HepG2 (cell line): ENCODE measurements around the gene LHX1. TPM values are rescaled to one million over a fixed set of nuclear protein-coding genes. Genes with fewer than 3 reads are reported as not detected.
A peak's percentile ranks its signal among the peaks of the same experiment; 100 is the strongest.

Source experiments
- HDAC6 ChIP-seq: fragments of 200-600 bp; sonication (generic); IDR thresholded peaks from 2 replicates; pipeline ENCODE4 v1.7.0; 2017; ENCODE audit warnings: mild to moderate bottlenecking, antibody characterized with exemption, low read length, low read depth
- HNRNPL ChIP-seq: fragments of 200-400 bp; formaldehyde crosslinking; IDR thresholded peaks from 2 replicates; pipeline ENCODE4 v1.6.1; 2017; ENCODE audit warnings: mild to moderate bottlenecking, low read depth, low read length
- KLF13 ChIP-seq: sonication (generic); formaldehyde crosslinking; IDR thresholded peaks from 2 replicates; pipeline ENCODE4 v1.4.0; 2020; ENCODE audit warnings: mild to moderate bottlenecking, missing genetic modification reagents
- MZF1 ChIP-seq: sonication (generic); formaldehyde crosslinking; IDR thresholded peaks from 2 replicates; pipeline ENCODE4 v1.8.1; 2023; ENCODE audit warnings: mild to moderate bottlenecking, missing genetic modification reagents, borderline replicate concordance
- NRL ChIP-seq: sonication (generic); formaldehyde crosslinking; IDR thresholded peaks from 2 replicates; pipeline ENCODE4 v1.5.0; 2020; ENCODE audit warnings: missing genetic modification reagents, mild to moderate bottlenecking, moderate library complexity, borderline replicate concordance
- POLR2G ChIP-seq: fragments of 200-400 bp; formaldehyde crosslinking; IDR thresholded peaks from 2 replicates; pipeline ENCODE4 v1.6.1; 2018; ENCODE audit warnings: mild to moderate bottlenecking, low read depth, low read length, moderate library complexity
- ZFX ChIP-seq: sonication (generic); formaldehyde crosslinking; IDR thresholded peaks from 2 replicates; pipeline ENCODE4 v1.4.0; 2020; ENCODE audit warnings: mild to moderate bottlenecking, low read depth, missing genetic modification reagents, moderate library complexity
- ZKSCAN5 ChIP-seq: sonication (generic); formaldehyde crosslinking; IDR thresholded peaks from 2 replicates; pipeline ENCODE4 v1.5.1; 2020; ENCODE audit warnings: mild to moderate bottlenecking, missing genetic modification reagents
- ZKSCAN8 ChIP-seq: IDR thresholded peaks from 2 replicates; pipeline ENCODE4 v1.6.1; 2016; ENCODE audit warnings: borderline replicate concordance, missing genetic modification reagents, missing compliant biosample characterization
- ZNF12 ChIP-seq: sonication (generic); formaldehyde crosslinking; IDR thresholded peaks from 2 replicates; pipeline ENCODE4 v1.5.0; 2020; ENCODE audit warnings: missing genetic modification reagents
- ZNF432 ChIP-seq: sonication (generic); formaldehyde crosslinking; IDR thresholded peaks from 2 replicates; pipeline ENCODE4 v1.5.0; 2020; ENCODE audit warnings: missing genetic modification reagents, mild to moderate bottlenecking, borderline replicate concordance
- ZNF629 ChIP-seq: sonication (generic); formaldehyde crosslinking; conservative IDR thresholded peaks from 2 replicates; pipeline ENCODE4 v1.5.0; 2020; ENCODE audit warnings: missing genetic modification reagents
- polyA plus RNA-seq, 8 experiments: library from polyadenylated mRNA; depleted of rRNA in 3 of 8; stranded (reverse) in 7 of 8; unstranded in 1 of 8; fragments of >200 nt; fragmentation: Illumina TruSeq in 4 of 8; extraction: Trizol in 4 of 8; gene quantifications; 2 replicates each; pipeline versions ENCODE4 v1.2.1 to v1.2.3, GENCODE V29; 2011 to 2016; ENCODE audit warnings: low read depth in 4 of 8, missing spikeins in 1 of 8, mixed read lengths in 1 of 8; ENCODE audit not compliant: insufficient read depth in 1 of 8
- total RNA-seq, 5 experiments: library from RNA; depleted of rRNA; stranded (reverse); fragments of >200 nt; fragmentation: Illumina TruSeq; extraction: Trizol; gene quantifications; 2 replicates each; pipeline ENCODE4 v1.2.3, GENCODE V29; 2016; ENCODE audit warnings: low read depth in 1 of 5
- TF ChIP-seq, protein P1 (sequence below): sonication (generic); formaldehyde crosslinking; IDR thresholded peaks from 2 replicates; pipeline ENCODE4 v1.5.0; 2020; ENCODE audit warnings: mild to moderate bottlenecking, missing genetic modification reagents, borderline replicate concordance
- TF ChIP-seq, protein P2 (sequence below): sonication (generic); formaldehyde crosslinking; IDR thresholded peaks from 2 replicates; pipeline ENCODE4 v1.9.0; 2021; ENCODE audit warnings: missing genetic modification reagents, borderline replicate concordance
- TF ChIP-seq, protein P3 (sequence below): sonication (generic); formaldehyde crosslinking; IDR thresholded peaks from 2 replicates; pipeline ENCODE4 v1.4.0; 2020; ENCODE audit warnings: missing genetic modification reagents
- TF ChIP-seq, protein P4 (sequence below): fragments of 450-650 bp; IDR thresholded peaks from 2 replicates; pipeline ENCODE4 v1.6.1; 2016
- TF ChIP-seq, protein P5 (sequence below), 2 experiments: sonication (generic) in 1 of 2; formaldehyde crosslinking in 1 of 2; IDR thresholded peaks; 2 replicates each; pipeline versions ENCODE4 v1.5.1 to v1.6.1; 2011 to 2020; ENCODE audit warnings: borderline replicate concordance in 1 of 2, low read depth in 1 of 2, low read length in 1 of 2, mild to moderate bottlenecking in 1 of 2, missing genetic modification reagents in 1 of 2, moderate library complexity in 1 of 2

The LHX1 gene
- total and polyA plus RNA-seq, 2 of the 13 experiments (the other 11 are each of a cell fraction or from before 2014, with no cell fraction given) = not detected

DNA sequence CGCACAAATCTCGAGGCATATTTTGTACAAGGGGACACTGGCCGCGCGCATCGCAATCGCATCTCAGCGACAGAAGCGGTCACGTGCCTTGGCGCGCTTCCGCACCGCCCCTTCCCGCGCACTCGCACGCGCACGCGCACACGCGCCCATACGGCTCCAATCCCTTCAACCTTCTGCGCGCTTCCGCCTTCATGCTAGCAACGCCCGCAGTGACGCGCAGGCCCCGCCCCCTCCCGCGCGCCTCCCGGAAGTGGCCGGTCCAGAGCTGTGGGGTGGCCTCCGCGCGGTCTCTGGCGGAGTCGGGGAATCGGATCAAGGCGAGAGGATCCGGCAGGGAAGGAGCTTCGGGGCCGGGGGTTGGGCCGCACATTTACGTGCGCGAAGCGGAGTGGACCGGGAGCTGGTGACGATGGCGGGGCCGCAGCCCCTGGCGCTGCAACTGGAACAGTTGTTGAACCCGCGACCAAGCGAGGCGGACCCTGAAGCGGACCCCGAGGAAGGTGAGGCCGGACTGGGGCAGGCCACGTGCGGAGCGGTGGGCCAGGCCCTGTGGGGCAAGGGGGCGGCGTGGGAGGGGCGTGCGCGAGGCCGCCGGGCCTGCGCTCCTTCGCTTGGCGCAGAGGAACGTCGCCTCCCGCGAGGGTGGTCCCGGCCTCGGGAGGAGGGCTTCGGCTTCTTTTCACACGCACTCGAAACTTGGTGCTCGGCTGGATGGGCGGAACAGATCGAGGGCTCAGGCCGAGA, 11.6 kb downstream of the LHX1 start, which contains the start of gene AATF (continued):
- TF ChIP-seq HNRNPL (no peak), ZNF12 (CRISPR knock-in tag) (peak; percentile 71), NRL (CRISPR knock-in tag) (peak; percentile 98), HDAC6 (no peak), ZFX (CRISPR knock-in tag) (peak; percentile 98), KLF13 (no peak), ZNF432 (CRISPR knock-in tag) (peak; percentile 88; the same call in 1 of the 2 replicates), ZKSCAN8 (CRISPR knock-in tag) (peak; percentile 68; the same call in 1 of the 2 replicates), POLR2G (peak; percentile 95), ZNF629 (CRISPR knock-in tag) (peak; percentile 70; the same call in 1 of the 2 replicates), ZKSCAN5 (peak; percentile 77; the same call in 1 of the 2 replicates), MZF1 (peak; percentile 99)
- TF ChIP-seq, protein P1, sequence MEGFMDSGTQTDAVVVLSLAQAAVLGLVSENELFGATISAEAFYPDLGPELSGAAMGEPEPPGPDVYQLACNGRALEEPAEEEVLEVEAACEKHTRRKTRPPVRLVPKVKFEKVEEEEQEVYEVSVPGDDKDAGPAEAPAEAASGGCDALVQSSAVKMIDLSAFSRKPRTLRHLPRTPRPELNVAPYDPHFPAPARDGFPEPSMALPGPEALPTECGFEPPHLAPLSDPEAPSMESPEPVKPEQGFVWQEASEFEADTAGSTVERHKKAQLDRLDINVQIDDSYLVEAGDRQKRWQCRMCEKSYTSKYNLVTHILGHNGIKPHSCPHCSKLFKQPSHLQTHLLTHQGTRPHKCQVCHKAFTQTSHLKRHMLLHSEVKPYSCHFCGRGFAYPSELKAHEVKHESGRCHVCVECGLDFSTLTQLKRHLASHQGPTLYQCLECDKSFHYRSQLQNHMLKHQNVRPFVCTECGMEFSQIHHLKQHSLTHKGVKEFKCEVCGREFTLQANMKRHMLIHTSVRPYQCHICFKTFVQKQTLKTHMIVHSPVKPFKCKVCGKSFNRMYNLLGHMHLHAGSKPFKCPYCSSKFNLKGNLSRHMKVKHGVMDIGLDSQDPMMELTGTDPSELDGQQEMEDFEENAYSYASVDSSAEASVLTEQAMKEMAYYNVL (CRISPR knock-in tag) = peak; percentile 46; the same call in 1 of the 2 replicates
- TF ChIP-seq, protein P2, sequence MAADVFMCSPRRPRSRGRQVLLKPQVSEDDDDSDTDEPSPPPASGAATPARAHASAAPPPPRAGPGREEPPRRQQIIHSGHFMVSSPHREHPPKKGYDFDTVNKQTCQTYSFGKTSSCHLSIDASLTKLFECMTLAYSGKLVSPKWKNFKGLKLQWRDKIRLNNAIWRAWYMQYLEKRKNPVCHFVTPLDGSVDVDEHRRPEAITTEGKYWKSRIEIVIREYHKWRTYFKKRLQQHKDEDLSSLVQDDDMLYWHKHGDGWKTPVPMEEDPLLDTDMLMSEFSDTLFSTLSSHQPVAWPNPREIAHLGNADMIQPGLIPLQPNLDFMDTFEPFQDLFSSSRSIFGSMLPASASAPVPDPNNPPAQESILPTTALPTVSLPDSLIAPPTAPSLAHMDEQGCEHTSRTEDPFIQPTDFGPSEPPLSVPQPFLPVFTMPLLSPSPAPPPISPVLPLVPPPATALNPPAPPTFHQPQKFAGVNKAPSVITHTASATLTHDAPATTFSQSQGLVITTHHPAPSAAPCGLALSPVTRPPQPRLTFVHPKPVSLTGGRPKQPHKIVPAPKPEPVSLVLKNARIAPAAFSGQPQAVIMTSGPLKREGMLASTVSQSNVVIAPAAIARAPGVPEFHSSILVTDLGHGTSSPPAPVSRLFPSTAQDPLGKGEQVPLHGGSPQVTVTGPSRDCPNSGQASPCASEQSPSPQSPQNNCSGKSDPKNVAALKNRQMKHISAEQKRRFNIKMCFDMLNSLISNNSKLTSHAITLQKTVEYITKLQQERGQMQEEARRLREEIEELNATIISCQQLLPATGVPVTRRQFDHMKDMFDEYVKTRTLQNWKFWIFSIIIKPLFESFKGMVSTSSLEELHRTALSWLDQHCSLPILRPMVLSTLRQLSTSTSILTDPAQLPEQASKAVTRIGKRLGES (CRISPR knock-in tag) = peak; percentile 93
- TF ChIP-seq, protein P3, sequence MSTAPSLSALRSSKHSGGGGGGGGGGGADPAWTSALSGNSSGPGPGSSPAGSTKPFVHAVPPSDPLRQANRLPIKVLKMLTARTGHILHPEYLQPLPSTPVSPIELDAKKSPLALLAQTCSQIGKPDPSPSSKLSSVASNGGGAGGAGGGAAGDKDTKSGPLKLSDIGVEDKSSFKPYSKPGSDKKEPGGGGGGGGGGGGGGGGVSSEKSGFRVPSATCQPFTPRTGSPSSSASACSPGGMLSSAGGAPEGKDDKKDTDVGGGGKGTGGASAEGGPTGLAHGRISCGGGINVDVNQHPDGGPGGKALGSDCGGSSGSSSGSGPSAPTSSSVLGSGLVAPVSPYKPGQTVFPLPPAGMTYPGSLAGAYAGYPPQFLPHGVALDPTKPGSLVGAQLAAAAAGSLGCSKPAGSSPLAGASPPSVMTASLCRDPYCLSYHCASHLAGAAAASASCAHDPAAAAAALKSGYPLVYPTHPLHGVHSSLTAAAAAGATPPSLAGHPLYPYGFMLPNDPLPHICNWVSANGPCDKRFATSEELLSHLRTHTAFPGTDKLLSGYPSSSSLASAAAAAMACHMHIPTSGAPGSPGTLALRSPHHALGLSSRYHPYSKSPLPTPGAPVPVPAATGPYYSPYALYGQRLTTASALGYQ (CRISPR knock-in tag) = peak; percentile 60; the same call in 1 of the 2 replicates
- TF ChIP-seq, protein P4, sequence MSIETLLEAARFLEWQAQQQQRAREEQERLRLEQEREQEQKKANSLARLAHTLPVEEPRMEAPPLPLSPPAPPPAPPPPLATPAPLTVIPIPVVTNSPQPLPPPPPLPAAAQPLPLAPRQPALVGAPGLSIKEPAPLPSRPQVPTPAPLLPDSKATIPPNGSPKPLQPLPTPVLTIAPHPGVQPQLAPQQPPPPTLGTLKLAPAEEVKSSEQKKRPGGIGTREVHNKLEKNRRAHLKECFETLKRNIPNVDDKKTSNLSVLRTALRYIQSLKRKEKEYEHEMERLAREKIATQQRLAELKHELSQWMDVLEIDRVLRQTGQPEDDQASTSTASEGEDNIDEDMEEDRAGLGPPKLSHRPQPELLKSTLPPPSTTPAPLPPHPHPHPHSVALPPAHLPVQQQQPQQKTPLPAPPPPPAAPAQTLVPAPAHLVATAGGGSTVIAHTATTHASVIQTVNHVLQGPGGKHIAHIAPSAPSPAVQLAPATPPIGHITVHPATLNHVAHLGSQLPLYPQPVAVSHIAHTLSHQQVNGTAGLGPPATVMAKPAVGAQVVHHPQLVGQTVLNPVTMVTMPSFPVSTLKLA = peak; percentile 32
- TF ChIP-seq, protein P5, sequence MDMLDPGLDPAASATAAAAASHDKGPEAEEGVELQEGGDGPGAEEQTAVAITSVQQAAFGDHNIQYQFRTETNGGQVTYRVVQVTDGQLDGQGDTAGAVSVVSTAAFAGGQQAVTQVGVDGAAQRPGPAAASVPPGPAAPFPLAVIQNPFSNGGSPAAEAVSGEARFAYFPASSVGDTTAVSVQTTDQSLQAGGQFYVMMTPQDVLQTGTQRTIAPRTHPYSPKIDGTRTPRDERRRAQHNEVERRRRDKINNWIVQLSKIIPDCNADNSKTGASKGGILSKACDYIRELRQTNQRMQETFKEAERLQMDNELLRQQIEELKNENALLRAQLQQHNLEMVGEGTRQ (IDR thresholded peaks at IDR 0.05; ENCODE audit: low read depth, low read length) = peak; percentile 90
- TF ChIP-seq, protein P5 (CRISPR knock-in tag; IDR thresholded peaks at IDR 0.05; ENCODE audit: borderline replicate concordance) = peak; percentile 96
